NCI-H128 (cell line): ENCODE data around the gene LAPTM5.

ENCODE experiments used
- DNase-seq: peaks from one replicate; lab custom pipeline; 2025; ENCODE audit not compliant: unreplicated experiment; lab: John Stamatoyannopoulos, UW

The LAPTM5 gene

GRCh38 chr1:30683699-30684098 is 73.9 kb downstream of the LAPTM5 start:
- DNase-seq: no peak
